GM13976 (cell line): ENCODE data around the gene NPAS3.

ENCODE experiments used
- DNase-seq: peaks from one replicate; pipeline ENCODE4 v3.0.0; 2012; ENCODE audit warnings: low spot score
- CTCF ChIP-seq: IDR thresholded peaks from 2 replicates; pipeline ENCODE4 v1.5.1; 2012; ENCODE audit warnings: borderline replicate concordance, mild to moderate bottlenecking; ENCODE audit not compliant: insufficient read depth; ENCODE audit errors: extremely low read depth, missing control alignments, control extremely low read depth
- in situ Hi-C: fragments of 300-500 bp; cut with MboI; formaldehyde crosslinking; loops from one replicate; pipeline ENCODE4 v1.12.0; 2022; ENCODE audit warnings: low sequenced_read_pairs, mixed read lengths, inconsistent platforms; ENCODE audit not compliant: unreplicated experiment

The NPAS3 gene

DNA sequence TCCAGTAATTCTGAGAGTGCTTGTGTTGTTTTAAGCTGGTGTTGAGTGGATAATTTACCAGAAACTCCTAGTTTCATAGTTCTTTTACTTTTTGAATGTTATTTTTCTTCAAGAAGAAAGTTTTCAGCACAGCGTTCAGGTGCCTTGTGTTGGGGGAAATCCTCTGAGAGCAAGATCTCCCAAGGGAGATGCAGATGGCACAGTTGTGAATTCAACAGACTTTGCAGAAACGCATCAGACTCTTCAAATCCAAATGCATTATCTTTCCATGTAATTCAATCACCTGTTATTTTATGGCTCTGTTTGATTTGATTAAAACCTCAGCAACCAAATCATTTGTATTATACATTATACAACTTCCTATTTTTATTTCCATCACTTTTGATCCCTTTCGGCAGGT is 572.3 kb downstream of the NPAS3 start:
- in situ Hi-C loops = no loop called here
- TF ChIP-seq CTCF = no peak
- no peak for DNase-seq

GRCh38 chr14:33511851-33512640 is 573.4 kb downstream of the NPAS3 start:
- in situ Hi-C loops = no loop called here
- DNase-seq = no peak
- TF ChIP-seq CTCF = no peak

GRCh38 chr14:33515441-33515840 is 576.8 kb downstream of the NPAS3 start:
- TF ChIP-seq CTCF = no peak
- in situ Hi-C loops = no loop called here
- no peak for DNase-seq

DNA sequence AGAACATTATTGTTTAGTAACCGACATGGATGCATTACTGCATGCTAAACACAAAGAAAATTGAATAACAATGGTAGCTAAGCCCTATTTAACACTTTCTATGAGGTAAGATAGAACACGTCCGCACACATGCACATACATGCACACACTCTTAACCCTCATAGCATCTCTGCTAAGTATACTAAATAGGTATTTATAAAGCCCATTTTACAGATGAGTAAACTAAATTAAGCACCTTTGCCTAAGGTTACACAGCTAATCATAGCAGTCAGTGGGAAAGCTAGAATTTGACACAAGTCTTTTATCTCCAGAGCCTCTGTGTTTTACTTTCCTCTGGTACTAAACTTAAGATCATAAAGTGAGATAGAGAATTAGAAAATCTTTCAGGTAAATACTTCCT is 577.2 kb downstream of the NPAS3 start:
- no peak for DNase-seq
- in situ Hi-C loops = no loop called here
- no peak for TF ChIP-seq CTCF

DNA sequence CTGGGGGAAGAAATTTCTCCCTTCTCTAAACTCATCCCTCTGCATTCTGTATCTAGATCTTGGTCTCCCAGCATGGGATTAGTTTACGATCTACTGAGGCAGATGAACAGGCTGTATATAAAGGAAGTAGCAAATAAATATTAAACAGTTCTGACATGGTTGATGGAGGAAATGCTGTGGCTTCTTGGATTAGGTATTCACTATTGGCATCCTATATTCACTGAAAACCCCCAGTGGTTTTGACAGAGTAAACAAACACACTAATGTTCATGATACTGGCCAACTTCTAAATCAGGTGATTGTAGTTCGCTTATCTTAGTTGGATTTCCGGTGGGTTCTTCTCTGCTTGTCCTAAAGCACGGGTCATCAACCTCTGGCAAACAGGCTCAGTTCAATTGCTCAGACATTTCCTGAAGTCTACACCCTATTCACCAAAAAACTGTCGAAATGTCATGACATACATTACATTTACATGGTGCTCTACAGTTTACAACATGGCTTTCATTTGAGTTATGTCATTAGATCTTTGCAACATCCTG is 578.3 kb downstream of the NPAS3 start:
- in situ Hi-C loops = no loop called here
- no peak for DNase-seq
- TF ChIP-seq CTCF = no peak

- in situ Hi-C loops = no loop called here
- DNase-seq = no peak
- TF ChIP-seq CTCF = no peak
These were observed 582.5 kb downstream of the NPAS3 start for GRCh38 chr14:33521192-33521591.
